Endothelial cell of umbilical vein (primary cell): ENCODE measurements around the gene TRPM3.

Experiments
- POLR2A ChIP-seq: IDR thresholded peaks from 2 replicates; pipeline ENCODE4 v1.6.1; 2012; ENCODE audit warnings: low read depth, mild to moderate bottlenecking, control low read depth, low read length
- TF ChIP-seq, protein P1 (sequence below), 2 donors: IDR thresholded peaks; 1 replicate in 1 of 2; 2 replicates in 1 of 2; pipeline ENCODE4 v1.5.1; 2011; ENCODE audit warnings: low read length in 2 of 2, mild to moderate bottlenecking in 2 of 2, moderate library complexity in 2 of 2, control low read depth in 1 of 2, inconsistent platforms in 1 of 2, low read depth in 1 of 2; ENCODE audit not compliant: insufficient read depth in 1 of 2; ENCODE audit errors: extremely low read depth in 1 of 2

DNA sequence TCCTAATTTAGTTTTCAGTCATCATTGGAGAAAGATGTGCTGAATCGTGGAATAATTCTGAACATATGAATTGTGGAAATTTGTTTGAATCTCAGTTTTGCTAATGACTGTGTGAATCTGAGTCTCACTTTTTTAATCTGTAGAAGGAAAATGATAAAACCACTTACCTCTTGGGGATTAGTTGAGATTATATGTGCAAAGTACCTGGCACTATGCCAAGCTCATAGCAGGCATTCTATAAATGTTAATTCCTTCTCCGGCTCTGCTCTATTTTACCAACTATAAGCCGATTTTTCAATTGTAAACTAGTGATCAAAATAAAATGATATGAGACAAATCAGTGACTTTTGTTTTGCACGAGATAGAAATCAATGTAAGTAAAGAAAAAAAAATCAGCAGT is 290.8 kb downstream of the TRPM3 start:
- TF ChIP-seq, protein P1, sequence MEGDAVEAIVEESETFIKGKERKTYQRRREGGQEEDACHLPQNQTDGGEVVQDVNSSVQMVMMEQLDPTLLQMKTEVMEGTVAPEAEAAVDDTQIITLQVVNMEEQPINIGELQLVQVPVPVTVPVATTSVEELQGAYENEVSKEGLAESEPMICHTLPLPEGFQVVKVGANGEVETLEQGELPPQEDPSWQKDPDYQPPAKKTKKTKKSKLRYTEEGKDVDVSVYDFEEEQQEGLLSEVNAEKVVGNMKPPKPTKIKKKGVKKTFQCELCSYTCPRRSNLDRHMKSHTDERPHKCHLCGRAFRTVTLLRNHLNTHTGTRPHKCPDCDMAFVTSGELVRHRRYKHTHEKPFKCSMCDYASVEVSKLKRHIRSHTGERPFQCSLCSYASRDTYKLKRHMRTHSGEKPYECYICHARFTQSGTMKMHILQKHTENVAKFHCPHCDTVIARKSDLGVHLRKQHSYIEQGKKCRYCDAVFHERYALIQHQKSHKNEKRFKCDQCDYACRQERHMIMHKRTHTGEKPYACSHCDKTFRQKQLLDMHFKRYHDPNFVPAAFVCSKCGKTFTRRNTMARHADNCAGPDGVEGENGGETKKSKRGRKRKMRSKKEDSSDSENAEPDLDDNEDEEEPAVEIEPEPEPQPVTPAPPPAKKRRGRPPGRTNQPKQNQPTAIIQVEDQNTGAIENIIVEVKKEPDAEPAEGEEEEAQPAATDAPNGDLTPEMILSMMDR (IDR thresholded peaks at IDR 0.05; ENCODE audit: extremely low read depth in 1 of 2, insufficient read depth in 1 of 2, low read depth in 1 of 2, low read length in 2 of 2) = no peak
- no peak for TF ChIP-seq POLR2A
